Mucosa of descending colon (tissue), 3 donors: ENCODE data around the gene TNPO1. TPM values are rescaled to one million over a fixed set of nuclear protein-coding genes. Genes with fewer than 3 reads are reported as not detected.

Experiments
- ATAC-seq: fragments of 200-7000 bp; cut with Tn5 transposase; one replicate; pipeline ENCODE4 v1.9.1; 2020; ENCODE audit warnings: mild to moderate bottlenecking, moderate library complexity
- DNase-seq, 3 donors: peaks; one replicate each; pipeline ENCODE4 v3.0.0-alpha.2; 2020
- H3K36me3 ChIP-seq: fragments of 200-600 bp; one replicate; pipeline ENCODE4 v1.8.0; 2021; ENCODE audit warnings: low read depth, mild to moderate bottlenecking
- H3K4me1 ChIP-seq: fragments of 200-600 bp; one replicate; pipeline ENCODE4 v1.8.0; 2021; ENCODE audit warnings: low read depth, mild to moderate bottlenecking
- H3K4me3 ChIP-seq: fragments of 200-600 bp; one replicate; pipeline ENCODE4 v1.8.0; 2021; ENCODE audit warnings: mild to moderate bottlenecking
- H3K9me3 ChIP-seq: fragments of 200-600 bp; one replicate; pipeline ENCODE4 v1.8.0; 2021; ENCODE audit warnings: mild to moderate bottlenecking
- CTCF ChIP-seq: fragments of 200-600 bp; IDR thresholded peaks from one replicate; pipeline ENCODE4 v1.8.0; 2022; ENCODE audit warnings: antibody characterized with exemption, mild to moderate bottlenecking
- intact Hi-C, 2 donors: fragments of 100-400 bp; cut with DNase I in 1 of 2; cut with micrococcal nuclease in 1 of 2; formaldehyde crosslinking; loops; one replicate each; pipeline versions ENCODE4 v1.11.0 to v1.11.1; 2022; cut with DNase I, micrococcal nuclease
- total RNA-seq, 3 donors: library from RNA; stranded (reverse); fragmentation: NEBNext Ultra II Directional in 2 of 3; extraction: Animal tissue kit (Norgen Biotek cat#: 25700) in 2 of 3; gene quantifications; one replicate each; pipeline versions ENCODE4 v1.2.1 to v1.2.4, GENCODE V29; 2021 to 2023
- donor health status: DM: no; HTN: no; CAD: no; lungs with moderate emphysema.
- donor health status: DM: no; HTN: no; CAD: no.
- donor health status: DM: no; HTN: yes; CAD: no.

The TNPO1 gene
- total RNA-seq, 3 donors from 2014 or later: 69.4 to 95.1 (median 76.8) TPM

- DNase-seq (no peak), ATAC-seq (no peak)
- intact Hi-C loops: no loop called here
- Histone ChIP-seq H3K9me3 (no peaks in the 10 kb centered on the region), H3K4me3 (no peak overlapping the region), H3K36me3 (no peaks in the 10 kb centered on the region), H3K4me1 (peaks cover 8% of the 10 kb centered on the region)
- no peak for TF ChIP-seq CTCF
These were observed 5.3 kb downstream of the TNPO1 start for GRCh38 chr5:72821776-72822175.

GRCh38 chr5:72822944-72823343 is 6.5 kb downstream of the TNPO1 start:
- intact Hi-C loops: no loop called here
- Histone ChIP-seq H3K36me3 (no peaks in the 10 kb centered on the region), H3K9me3 (no peaks in the 10 kb centered on the region), H3K4me1 (peaks cover 3% of the 10 kb centered on the region), H3K4me3 (no peak overlapping the region)
- ATAC-seq (no peak), DNase-seq (no peak)
- no peak for TF ChIP-seq CTCF

- Histone ChIP-seq H3K4me3 (no peak overlapping the region), H3K9me3 (no peaks in the 10 kb centered on the region), H3K4me1 (no peaks in the 10 kb centered on the region), H3K36me3 (no peaks in the 10 kb centered on the region)
- TF ChIP-seq CTCF: no peak
- intact Hi-C loops: no loop called here
- ATAC-seq (no peak), DNase-seq (no peak)
These were observed 13.2 kb downstream of the TNPO1 start for GRCh38 chr5:72829707-72830106.

- ATAC-seq (no peak), DNase-seq (no peak)
- no peaks in the 10 kb centered on the region for H3K4me1 ChIP-seq
- no peaks in the 10 kb centered on the region for H3K9me3 ChIP-seq
- H3K4me3 ChIP-seq: no peak overlapping the region
- intact Hi-C loops: no loop called here
- TF ChIP-seq CTCF: no peak
- no peaks in the 10 kb centered on the region for H3K36me3 ChIP-seq
These were observed 13.9 kb downstream of the TNPO1 start for GRCh38 chr5:72830362-72830761.

GRCh38 chr5:72831685-72832084 is 15.2 kb downstream of the TNPO1 start:
- H3K36me3 ChIP-seq: no peaks in the 10 kb centered on the region
- intact Hi-C loops: no loop called here
- H3K4me3 ChIP-seq: no peak overlapping the region
- DNase-seq: no peak
- no peaks in the 10 kb centered on the region for H3K4me1 ChIP-seq
- H3K9me3 ChIP-seq: no peaks in the 10 kb centered on the region
- no peak for TF ChIP-seq CTCF
- no peak for ATAC-seq

GRCh38 chr5:72834924-72835323 is 18.5 kb downstream of the TNPO1 start:
- H3K4me1 ChIP-seq: peaks cover 8% of the 10 kb centered on the region
- intact Hi-C loops: no loop called here
- ATAC-seq (no peak), DNase-seq (no peak)
- no peak for TF ChIP-seq CTCF
- H3K36me3 ChIP-seq: no peaks in the 10 kb centered on the region
- H3K9me3 ChIP-seq: no peaks in the 10 kb centered on the region
- no peak overlapping the region for H3K4me3 ChIP-seq
